ENCODE data around the gene F7.
"Not testable (repeated sequence)": the region's sequence is repeated elsewhere in the genome, so short reads cannot be mapped to it uniquely, and the experiment has no call there.

F7 gene

DNA sequence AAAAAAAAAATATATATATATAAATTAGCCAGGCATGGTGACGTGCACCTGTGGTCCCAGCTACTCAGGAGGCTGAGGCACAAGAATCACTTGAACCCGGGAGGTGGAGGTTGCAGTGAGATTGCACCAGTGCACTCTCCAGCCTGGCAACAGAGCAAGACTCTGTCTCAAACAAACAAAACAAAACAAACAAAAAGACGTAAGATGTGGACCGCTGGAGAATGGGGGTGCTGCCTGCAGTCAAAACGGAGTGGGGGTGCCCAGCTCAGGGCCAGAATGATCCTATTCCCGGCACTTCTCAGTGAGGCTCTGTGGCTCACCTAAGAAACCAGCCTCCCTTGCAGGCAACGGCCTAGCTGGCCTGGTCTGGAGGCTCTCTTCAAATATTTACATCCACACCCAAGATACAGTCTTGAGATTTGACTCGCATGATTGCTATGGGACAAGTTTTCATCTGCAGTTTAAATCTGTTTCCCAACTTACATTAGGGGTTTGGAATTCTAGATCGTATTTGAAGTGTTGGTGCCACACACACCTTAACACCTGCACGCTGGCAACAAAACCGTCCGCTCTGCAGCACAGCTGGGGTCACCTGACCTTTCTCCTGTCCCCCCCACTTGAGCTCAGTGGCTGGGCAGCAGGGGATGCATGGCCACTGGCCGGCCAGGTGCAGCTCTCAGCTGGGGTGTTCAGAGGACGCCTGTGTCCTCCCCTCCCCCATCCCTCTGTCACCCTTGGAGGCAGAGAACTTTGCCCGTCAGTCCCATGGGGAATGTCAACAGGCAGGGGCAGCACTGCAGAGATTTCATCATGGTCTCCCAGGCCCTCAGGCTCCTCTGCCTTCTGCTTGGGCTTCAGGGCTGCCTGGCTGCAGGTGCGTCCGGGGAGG lies at the start of gene F7:
TSS of gene F7 (plus strand) at position 760 of the 889 bp plus-strand sequence. CDS start at position 811, 51 bp downstream.
- DNase-seq (ENCODE audit: low read depth in 2 of 2), result no peak

DNA sequence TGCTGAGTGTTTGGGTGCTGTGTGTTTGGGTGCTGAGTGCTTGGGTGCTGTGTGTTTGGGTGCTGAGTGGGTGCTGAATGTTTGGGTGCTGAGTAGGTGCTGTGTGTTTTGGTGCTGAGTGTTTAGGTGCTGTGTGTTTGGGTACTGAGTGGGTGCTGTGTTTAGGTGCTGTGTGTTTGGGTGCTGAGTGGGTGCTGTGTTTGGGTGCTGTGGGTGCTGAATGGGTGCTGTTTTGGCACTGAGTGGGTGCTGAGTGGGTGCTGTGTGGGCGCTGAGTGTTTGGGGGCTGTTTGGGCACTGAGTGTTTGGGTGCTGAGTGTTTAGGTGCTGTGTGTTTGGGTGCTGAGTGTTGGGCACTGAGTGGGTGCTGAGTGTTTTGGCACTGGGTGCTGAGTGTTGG lies 48.5 kb upstream of the F7 start:
- no peak for DNase-seq (ENCODE audit: low read depth in 2 of 2)

DNA sequence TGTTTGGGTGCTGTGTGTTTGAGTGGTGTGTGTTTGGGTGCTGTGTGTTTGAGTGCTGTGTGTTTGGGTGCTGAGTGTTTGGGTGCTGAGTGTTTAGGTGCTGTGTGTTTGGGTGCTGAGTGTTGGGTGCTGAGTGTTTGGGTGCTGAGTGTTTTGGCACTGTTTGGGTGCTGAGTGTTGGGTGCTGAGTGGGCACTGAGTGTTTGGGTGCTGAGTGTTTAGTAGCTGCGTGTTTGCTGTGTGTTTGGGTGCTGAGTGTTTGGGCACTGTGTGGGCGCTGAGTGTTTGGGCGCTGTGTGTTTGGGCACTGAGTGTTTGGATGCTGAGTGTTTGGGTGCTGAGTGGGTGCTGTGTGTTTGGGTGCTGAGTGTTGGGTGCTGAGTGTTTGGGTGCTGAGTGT lies 48.0 kb upstream of the F7 start:
- DNase-seq (ENCODE audit: low read depth in 2 of 2), result not testable (repeated sequence)

DNA sequence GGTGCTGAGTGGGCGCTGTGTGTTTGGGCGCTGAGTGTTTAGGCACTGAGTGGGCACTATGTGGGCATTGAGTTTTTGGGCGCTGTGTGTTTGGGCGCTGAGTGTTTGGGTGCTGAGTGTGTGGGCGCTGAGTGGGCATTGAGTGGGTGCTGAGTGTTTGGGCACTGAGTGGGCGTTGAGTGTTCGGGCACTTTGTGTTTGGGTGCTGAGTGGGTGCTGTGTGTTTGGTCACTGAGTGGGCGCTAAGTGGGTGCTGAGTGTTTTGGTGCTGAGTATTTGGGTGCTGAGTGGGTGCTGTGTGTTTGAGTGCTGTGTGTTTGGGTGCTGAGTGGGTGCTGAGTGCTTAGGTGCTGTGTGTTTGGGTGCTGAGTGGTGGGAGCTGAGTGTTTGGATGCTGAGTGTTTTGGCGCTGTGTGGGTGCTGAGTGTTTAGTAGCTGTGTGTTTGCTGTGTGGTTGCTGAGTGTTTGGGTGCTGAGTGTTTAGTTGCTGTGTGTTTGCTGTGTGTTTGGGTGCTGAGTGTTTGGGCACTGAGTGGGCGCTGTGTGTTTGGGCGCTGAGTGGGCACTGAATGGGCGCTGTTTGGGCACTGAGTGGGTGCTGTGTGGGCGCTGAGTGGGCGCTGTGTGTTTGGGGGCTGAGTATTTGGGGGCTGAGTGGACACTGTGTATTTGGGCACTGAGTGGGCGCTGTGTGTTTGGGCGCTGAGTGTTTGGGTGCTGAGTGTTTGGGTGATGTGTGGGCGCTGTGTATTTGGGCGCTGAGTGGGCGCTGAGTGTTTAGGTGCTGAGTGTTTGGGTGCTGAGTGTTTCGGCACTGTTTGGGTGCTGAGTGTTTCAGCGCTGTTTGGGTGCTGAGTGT lies 47.2 kb upstream of the F7 start:
- DNase-seq (ENCODE audit: low read depth in 2 of 2), result no peak

DNA sequence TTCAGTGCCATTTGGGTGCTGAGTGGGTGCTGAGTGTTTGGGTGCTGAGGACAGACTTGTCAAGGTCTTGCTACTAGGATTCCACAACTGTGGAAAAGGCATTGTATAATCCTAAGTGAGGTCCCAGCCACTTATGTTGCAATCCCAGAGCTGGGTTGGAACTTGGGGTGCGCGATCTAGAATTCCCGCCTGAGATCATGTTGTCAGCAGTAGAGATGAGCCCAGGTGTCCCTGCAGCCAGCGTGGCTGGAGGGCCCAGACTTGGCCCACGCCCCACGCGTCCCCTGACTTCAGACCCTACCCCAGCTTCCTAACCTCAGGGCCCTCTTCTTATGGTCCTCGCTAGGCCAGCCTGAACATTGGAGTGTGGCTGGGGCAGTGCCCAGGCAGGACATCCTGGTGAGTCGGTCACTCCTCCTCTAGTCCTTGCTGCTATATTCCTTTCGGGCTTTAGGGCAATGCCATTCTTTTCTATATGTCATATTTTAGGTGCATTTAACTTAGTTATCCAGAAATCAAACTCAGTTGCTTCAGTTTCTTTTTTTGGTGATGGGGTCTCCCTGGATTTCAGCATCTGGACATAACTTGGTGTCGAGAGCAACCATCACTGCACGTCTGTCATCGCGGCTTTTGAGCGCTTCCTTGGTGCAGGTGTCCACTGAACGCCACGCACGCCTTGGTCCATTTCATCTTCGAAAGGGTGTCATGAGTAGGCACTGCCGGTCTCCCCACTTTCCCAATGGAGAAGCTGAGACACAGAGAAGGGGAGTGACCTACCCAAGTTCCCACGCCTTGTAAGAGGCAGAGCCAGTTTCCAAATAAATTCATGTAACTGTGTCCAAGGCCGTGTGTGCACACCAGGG lies 46.4 kb upstream of the F7 start:
- DNase-seq (ENCODE audit: low read depth in 2 of 2), result no peak

DNA sequence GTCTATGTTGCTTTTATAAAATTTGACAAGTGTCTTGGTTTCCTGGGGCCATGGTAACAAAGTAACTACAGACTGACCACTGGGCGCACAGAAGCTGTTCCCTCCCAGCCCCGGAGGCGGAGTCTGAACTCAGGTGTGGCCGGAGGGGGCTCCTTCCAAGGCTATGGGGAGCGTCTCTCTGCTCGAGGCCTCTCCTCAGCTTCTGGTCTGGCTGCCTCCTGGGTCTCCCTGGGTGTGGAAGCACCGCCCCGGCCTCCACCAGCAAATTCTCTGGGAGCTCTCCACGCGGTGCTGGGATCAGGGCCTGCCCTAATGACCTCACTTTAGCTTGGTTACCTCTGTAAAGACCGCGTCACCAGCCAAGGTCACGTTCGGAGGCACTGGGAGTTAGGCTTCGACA lies 45.7 kb upstream of the F7 start:
- DNase-seq (ENCODE audit: low read depth in 2 of 2), result no peak

DNA sequence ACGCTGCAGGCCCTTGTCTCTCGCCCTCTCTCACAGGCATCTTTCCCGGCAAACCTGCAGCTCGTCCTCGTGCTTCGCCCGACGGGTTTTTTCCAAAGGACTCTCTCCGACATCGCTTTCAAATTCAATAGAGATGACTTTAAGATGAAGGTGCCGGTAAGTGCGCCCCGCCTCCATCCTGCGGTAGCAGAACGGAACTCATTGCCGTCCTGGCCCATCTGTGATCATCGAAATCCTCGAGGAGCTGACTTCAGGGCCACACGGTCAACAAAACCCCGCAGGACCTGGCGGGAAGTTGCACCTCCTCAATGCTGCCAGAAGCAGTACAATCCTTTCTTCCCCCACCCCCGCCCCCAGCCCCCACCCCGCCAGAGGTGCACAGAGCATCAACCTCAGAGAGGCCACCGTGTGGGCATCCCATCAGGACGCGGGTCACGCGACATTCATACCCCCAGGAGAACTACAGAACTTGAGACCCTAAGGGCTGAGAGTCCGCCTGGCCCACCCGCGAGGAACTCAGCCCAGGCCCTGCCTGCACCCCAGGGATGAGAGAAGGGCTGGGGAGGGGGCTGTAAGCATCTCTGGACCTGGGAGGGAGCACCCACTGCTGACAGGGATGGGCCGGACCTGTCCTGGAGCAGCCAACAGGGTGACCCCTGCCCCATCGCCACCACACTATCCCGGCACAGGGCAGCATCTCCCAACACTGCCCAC lies 44.9 kb upstream of the F7 start:
- DNase-seq (ENCODE audit: low read depth in 2 of 2), result no peak

DNA sequence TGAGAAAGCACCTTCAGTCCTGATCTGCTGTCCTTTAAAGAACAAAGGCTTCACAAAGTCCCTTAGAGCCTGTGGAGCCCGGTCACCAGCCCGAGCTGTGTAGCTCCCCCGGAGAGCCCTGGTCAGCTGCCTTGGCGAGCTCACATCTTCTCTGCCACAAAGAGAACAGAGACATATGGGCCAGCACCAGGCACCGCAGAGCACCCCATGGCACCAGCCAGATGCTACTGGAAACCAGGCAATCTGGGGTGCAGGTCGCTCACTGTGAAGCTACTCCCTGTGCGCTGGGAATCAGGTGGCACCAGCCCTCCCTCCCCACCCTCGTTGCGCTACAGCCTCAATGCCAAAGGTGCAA lies 44.3 kb upstream of the F7 start:
- no peak for DNase-seq (ENCODE audit: low read depth in 2 of 2)

DNA sequence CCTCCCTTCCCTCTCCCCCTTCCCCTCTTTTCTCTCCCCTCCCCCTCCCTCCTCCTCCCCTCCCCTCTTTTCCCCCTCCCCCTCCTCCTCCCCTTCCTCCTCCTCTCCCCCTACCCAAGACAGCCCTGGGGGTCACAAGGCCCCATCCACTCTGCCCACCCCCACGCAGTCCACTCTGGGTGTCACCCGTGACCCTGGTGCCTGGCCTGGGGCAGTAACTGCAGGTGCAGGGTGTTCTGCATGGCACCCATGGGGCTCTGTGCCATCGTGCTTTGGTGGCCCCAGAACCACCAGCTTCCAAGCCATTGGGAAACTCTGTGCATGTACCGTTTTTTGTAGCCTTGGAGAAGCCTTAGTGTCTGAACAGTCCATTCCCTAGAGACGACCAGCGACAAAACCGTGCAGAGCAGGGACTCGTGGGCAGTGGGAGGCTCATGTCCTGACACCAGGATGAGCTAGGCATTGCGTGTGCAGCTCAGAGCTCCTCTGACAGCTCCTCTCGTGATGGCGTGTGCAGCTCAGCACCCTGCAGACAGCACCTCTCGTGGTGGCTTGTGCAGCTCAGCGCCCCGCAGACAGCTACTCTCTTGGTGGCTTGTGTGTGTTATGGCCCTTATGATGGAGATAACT lies 43.7 kb upstream of the F7 start:
- DNase-seq (ENCODE audit: low read depth in 2 of 2), result no peak

DNA sequence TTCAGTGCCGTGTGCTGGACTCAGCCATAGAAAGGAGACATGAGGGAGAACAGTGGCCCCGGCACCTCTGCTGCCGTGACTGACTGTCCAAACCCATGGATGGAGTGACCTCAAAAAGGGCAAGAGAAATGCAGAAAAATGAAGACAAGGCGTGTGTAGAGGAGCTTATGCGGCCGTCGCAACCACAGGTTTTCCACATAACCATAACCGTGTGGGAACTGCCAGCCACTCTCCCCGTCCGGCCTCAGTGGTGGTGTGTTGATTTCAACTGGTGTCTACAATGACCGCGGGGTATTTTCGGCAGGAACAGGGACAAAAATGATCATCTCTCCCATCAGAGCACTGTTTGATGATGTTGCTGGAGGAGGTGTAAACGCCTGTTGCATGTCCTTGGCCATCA lies 42.9 kb upstream of the F7 start:
- no peak for DNase-seq (ENCODE audit: low read depth in 2 of 2)

DNA sequence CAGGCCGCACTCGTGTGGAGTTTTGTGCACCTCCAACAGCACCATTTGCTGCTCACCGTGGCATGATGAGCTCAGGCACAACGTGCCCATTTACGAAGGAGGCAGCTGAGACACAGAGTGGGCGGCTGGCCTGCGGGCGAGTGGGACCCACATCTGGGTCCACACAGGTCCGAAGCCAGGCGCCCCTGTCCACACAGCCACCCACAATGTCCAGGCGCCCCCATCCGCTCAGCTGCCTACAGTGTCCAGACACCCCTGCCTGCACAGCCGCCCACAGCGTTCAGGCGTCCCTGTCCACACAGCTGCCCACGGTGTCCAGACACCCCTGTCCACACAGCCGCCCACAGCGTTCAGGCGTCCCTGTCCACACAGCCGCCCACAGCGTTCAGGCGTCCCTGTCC lies 42.5 kb upstream of the F7 start:
- no peak for DNase-seq (ENCODE audit: low read depth in 2 of 2)

DNA sequence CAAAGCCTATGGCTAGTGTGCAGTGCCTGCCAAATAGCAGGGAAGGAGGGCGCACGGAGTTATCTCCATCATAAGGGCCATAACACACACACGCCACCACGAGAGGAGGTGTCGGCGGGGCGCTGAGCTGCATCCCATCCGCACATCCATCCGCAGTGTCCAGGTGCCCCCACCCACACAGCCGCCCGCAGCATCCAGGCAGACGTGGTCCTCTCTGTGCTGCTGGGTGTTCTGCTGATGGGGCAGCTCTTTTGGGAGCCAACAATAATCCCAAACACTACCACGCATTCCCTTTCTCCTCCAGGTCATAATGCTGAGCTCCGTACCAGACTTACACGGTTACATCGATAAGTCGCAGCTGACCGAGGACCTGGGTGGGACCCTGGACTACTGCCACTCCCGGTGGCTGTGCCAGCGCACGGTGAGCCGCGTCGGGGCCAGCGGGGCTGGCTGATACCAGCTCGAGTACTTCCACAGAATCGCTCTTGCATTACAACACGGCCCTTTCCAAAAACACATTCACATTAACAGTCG lies 41.5 kb upstream of the F7 start:
- no peak for DNase-seq (ENCODE audit: low read depth in 2 of 2)

DNA sequence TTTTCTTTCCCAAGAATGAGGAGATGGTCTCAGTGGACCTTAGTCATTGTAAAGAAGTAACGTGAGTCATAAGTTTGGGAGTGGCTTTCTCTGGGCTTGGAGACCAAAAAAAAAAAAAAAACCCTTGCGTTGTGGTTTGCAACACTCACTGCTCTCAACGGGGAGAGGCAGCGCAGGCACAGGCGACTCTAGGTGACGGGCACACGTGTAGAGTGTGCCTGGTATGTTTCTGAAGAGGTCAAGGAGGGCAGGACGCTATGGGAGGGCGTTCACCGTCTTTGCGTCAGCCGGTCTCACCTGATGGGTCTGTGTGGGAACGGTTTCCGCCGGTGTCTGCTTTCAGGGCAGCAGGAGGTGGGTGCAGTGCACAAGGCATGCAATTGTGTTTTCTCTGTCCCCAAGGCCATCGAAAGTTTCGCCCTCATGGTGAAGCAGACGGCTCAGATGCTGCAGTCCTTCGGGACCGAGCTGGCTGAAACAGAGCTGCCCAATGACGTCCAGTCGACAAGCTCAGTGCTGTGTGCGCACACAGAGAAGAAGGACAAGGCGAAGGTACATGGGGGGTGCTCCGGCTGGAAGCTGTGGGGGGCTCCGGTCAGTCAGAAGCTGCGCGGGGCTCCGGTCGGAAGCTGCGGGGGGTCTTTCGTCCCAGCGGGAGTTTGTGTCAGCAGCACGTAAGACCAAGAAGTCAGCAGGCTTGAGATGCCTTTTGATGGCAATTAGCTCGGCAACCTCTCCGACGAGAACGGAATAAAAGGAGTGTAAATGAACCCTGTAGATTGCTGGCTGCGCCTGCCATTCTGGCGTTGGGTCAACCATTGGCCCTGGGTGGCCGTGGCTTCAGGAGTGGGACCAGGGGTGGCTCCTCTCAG lies 40.8 kb upstream of the F7 start:
- DNase-seq (ENCODE audit: low read depth in 2 of 2), result no peak

DNA sequence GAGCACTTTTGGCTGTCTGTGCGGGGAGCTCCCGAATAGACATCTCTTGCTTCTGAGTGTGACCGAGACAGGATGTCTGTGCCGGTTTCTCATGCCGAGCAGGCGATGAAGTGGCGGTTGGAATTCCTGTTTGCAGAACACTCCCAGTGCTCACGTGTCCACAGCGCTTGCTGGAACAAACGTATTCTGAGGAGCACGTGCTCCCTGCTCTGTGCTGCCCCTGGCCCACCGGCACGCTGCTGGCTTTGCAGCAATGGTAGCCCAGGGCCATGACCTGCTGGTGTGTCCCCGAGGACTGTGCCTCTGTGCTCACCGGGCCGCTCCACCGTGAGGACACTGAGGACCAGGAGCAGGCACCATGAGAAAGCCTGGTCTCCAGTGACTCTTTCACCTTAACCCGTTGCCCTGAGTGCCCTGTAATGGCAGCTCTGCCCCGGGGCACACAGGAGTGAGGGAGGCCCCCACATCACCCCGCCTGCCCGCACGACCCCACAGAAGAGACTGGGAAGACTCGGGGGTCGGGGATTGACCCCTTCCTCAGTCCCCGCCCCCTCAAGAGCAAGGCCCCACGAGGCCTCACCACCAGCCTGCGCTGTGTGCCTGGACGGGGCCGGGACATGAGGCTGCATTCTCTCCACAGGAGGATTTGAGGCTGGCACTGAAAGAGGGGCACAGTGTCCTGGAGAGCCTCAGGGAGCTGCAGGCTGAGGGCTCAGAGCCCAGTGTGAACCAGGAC lies 40.0 kb upstream of the F7 start:
- DNase-seq (ENCODE audit: low read depth in 2 of 2), result no peak

DNA sequence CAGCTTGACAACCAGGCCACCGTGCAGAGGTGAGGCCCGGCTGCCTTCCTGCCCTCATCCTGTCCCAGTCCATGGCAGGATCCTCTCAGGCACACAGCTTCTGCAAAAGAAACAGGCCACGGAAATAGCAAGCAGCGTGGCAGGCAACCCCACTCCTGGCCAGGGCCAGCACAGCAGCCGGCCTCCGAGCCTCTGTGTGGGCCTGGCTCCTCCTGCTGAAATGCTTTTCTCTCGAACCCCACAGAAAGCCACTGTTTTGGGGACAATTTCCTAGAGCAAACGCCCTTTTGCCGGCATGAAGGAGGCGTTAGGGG lies 39.5 kb upstream of the F7 start:
- no peak for DNase-seq (ENCODE audit: low read depth in 2 of 2)

DNA sequence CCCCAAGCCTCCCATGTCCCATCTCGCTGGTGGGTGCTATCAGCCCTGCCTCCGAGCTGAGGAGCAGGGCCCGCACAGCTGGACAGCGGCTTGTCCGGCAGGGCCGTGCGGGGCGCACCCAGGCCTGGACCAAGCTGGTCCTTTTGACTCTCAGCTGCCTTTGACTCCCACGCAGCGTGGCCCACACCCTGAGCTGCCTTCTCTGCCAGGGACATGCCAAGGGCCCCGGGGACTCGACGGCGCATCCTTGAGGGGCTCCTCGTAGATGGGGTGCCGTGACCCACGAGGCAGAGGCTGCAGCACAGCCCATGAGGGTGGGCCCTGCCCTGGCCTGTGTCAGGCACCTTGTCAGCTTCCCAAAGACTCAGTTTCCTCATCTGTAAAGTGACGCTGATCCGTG lies 38.8 kb upstream of the F7 start:
- DNase-seq (ENCODE audit: low read depth in 2 of 2), result no peak

DNA sequence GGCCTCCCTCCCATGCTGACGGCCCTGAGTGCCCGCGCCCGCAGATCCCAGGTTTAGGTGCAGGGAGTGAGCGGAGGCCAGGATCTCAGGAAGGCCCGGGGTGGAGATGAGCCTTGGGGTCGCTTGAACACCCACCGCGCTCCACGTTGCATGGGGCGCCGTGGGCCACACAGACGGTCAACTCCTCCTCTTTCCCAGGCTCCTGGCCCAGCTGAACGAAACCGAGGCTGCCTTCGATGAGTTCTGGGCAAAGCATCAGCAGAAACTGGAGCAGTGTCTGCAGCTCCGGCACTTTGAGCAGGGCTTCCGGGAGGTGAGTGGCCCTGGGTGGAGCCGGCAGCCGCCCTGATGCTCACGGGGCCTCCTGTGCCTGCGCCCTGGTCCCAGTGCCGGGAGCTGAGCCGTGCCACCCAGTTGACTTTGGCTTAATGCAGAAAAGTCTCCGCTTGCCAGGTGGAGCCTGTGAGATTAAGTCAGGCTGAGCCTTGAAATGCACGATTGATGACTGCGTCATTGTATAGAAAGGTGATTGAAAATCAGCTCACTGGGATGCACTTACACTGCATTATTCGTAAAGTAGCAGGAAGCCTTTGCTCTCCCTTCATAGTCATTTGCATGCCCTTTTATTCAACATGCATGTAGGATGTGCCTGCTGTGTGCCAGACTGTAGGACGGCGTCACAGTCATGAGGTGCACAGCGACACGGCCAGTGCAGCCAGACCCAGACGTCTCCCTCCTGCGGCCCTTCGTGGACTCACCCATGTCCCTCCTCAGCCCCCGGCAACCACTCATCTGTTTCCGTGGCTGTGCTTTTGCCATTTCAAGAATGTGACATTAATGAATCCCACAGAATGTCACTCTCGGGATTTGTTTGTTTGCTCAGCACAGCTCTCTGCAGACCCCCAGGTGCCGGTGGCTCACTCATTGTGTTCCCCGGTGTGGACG lies 35.5 kb upstream of the F7 start:
- no peak for DNase-seq (ENCODE audit: low read depth in 2 of 2)

DNA sequence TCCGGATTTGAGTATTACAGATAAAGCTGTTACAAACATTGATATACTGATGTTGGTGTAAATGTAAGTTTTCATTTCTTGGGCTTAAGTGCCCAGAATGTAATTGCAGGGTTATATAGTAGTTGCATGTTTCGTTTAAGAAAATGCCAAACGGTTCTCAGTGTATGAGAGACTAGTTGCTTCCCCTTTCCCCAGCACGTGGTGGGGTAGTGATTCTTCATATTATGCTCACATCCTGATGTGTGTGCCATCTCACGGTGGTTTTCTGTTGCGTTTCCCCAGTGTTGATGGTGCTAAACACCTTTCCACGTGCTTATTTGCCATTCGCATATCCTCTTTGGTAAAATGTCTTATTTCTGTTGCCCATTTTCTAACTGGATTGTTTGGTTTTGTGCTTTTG lies 34.7 kb upstream of the F7 start:
- DNase-seq (ENCODE audit: low read depth in 2 of 2), result no peak

All from activated CD8-positive, alpha-beta memory T cell treated with anti-CD3 and anti-CD28 coated beads for 4 hours (primary cell).